ENCODE results near the gene GAS6. TPM values are rescaled to one million over a fixed set of nuclear protein-coding genes. Genes with fewer than 3 reads are reported as not detected.

Gene GAS6
- total and polyA plus RNA-seq, 2 donors (not counting 1 experiment from before 2014, with no cell fraction given) = 0.25 to 0.78 TPM

- H3K4me1 ChIP-seq (ENCODE audit: control insufficient read depth in 2 of 2, insufficient read depth in 2 of 2, low read length in 2 of 2) = no peaks in the 10 kb centered on the region
- H3K9me3 ChIP-seq (ENCODE audit: control extremely low read depth in 1 of 3, control insufficient read depth in 2 of 3, insufficient read depth in 1 of 3, low read length in 2 of 3) = peaks cover 0 to 19% (median 0%) of the 10 kb centered on the region in 3 donors
- H2AFZ ChIP-seq (ENCODE audit: insufficient read depth, low read depth, low read length, poor library complexity, severe bottlenecking) = no peak overlapping the region
- TF ChIP-seq CTCF (IDR thresholded peaks at IDR 0.05) (no peak), EZH2 (IDR thresholded peaks at IDR 0.05; ENCODE audit: borderline replicate concordance, insufficient read depth, low read depth, low read length, poor library complexity, severe bottlenecking) (no peak)
- no peak overlapping the region for H3K4me3 ChIP-seq (ENCODE audit: control extremely low read depth in 1 of 5, extremely low read depth in 1 of 5, insufficient read depth in 1 of 5, low read depth in 2 of 5, low read length in 4 of 5)
- H4K20me1 ChIP-seq (ENCODE audit: control insufficient read depth, insufficient read depth, low read length, poor library complexity, severe bottlenecking) = no peaks in the 10 kb centered on the region
- CTCF ChIA-PET = no interaction called here
- no peak for DNase-seq
- Mint-ChIP-seq H3K27ac (no peak overlapping the region), H3K27me3 (peaks cover 19% of the 10 kb centered on the region), H3K4me3 (no peak overlapping the region), H3K4me1 (no peaks in the 10 kb centered on the region), H3K9me3 (ENCODE audit: insufficient read depth) (peaks cover 5% of the 10 kb centered on the region)
- no peak overlapping the region for H3K27ac ChIP-seq (ENCODE audit: low read length in 2 of 2)
- no peaks in the 10 kb centered on the region for H3K79me2 ChIP-seq (ENCODE audit: control insufficient read depth, insufficient read depth, low read length)
- no peak for ATAC-seq (ENCODE audit: low read depth)
- peaks cover 0 to 15% (median 2%) of the 10 kb centered on the region in 4 experiments for H3K27me3 ChIP-seq (replicated peaks in 1 of 4; ENCODE audit: control extremely low read depth in 1 of 4, control insufficient read depth in 3 of 4, insufficient read depth in 4 of 4, low read length in 3 of 4)
- intact Hi-C loops (cut with micrococcal nuclease) = no loop called here
- 91% methylated on average over 9 of the region's 9 CpGs for WGBS (ENCODE audit: insufficient coverage)
- H3K4me2 ChIP-seq (replicated peaks; ENCODE audit: low read depth, low read length, poor library complexity, severe bottlenecking) = no peak overlapping the region
- H3K36me3 ChIP-seq (replicated peaks in 1 of 2; ENCODE audit: control extremely low read depth in 1 of 2, control insufficient read depth in 1 of 2, extremely low read depth in 1 of 2, insufficient read depth in 2 of 2, low read length in 1 of 2) = no peaks in the 10 kb centered on the region
- POLR2A ChIA-PET = no interaction called here
- no peak overlapping the region for H3K9ac ChIP-seq (ENCODE audit: low read length)
These were observed 89.4 kb downstream of the GAS6 start for GRCh38 chr13:113774177-113775107.

GRCh38 chr13:113771709-113772331 lies 92.1 kb downstream of the GAS6 start:
- no peak for ATAC-seq (ENCODE audit: low read depth)
- WGBS (ENCODE audit: insufficient coverage) = no CpG with 5 or more reads among the region's 4 CpGs
- no peaks in the 10 kb centered on the region for H3K36me3 ChIP-seq (replicated peaks in 1 of 2; ENCODE audit: control extremely low read depth in 1 of 2, control insufficient read depth in 1 of 2, extremely low read depth in 1 of 2, insufficient read depth in 2 of 2, low read length in 1 of 2)
- no peak overlapping the region for H3K27ac Mint-ChIP-seq
- no peaks in the 10 kb centered on the region for H3K4me1 Mint-ChIP-seq
- H3K4me3 ChIP-seq (ENCODE audit: control extremely low read depth in 1 of 5, extremely low read depth in 1 of 5, insufficient read depth in 1 of 5, low read depth in 2 of 5, low read length in 4 of 5) = no peak overlapping the region
- intact Hi-C loops (cut with micrococcal nuclease) = no loop called here
- H3K27me3 Mint-ChIP-seq = peaks cover 5% of the 10 kb centered on the region
- ChIA-PET POLR2A (no interaction called here), CTCF (no interaction called here)
- H3K27ac ChIP-seq (ENCODE audit: low read length in 2 of 2) = no peak overlapping the region
- H3K4me1 ChIP-seq (ENCODE audit: control insufficient read depth in 2 of 2, insufficient read depth in 2 of 2, low read length in 2 of 2) = no peaks in the 10 kb centered on the region
- no peak overlapping the region for H2AFZ ChIP-seq (ENCODE audit: insufficient read depth, low read depth, low read length, poor library complexity, severe bottlenecking)
- H4K20me1 ChIP-seq (ENCODE audit: control insufficient read depth, insufficient read depth, low read length, poor library complexity, severe bottlenecking) = no peaks in the 10 kb centered on the region
- H3K9me3 ChIP-seq (ENCODE audit: control extremely low read depth in 1 of 3, control insufficient read depth in 2 of 3, insufficient read depth in 1 of 3, low read length in 2 of 3) = peaks cover 0 to 12% (median 0%) of the 10 kb centered on the region in 3 donors
- TF ChIP-seq EZH2 (IDR thresholded peaks at IDR 0.05; ENCODE audit: borderline replicate concordance, insufficient read depth, low read depth, low read length, poor library complexity, severe bottlenecking) = no peak
- TF ChIP-seq CTCF (IDR thresholded peaks at IDR 0.05) = no peak
- no peak overlapping the region for H3K4me3 Mint-ChIP-seq
- peaks cover 0 to 6% (median 0%) of the 10 kb centered on the region in 4 experiments for H3K27me3 ChIP-seq (replicated peaks in 1 of 4; ENCODE audit: control extremely low read depth in 1 of 4, control insufficient read depth in 3 of 4, insufficient read depth in 4 of 4, low read length in 3 of 4)
- no peaks in the 10 kb centered on the region for H3K79me2 ChIP-seq (ENCODE audit: control insufficient read depth, insufficient read depth, low read length)
- H3K4me2 ChIP-seq (replicated peaks; ENCODE audit: low read depth, low read length, poor library complexity, severe bottlenecking) = no peak overlapping the region
- peaks cover 5% of the 10 kb centered on the region for H3K9me3 Mint-ChIP-seq (ENCODE audit: insufficient read depth)
- DNase-seq = no peak
- H3K9ac ChIP-seq (ENCODE audit: low read length) = no peak overlapping the region
